HG03135 (cell line): Measurements from ENCODE around the gene ARHGEF5.
"Not testable (repeated sequence)": the region's sequence is repeated elsewhere in the genome, so short reads cannot be mapped to it uniquely, and the experiment has no call there.

Experiments
- ATAC-seq: cut with Tn5 transposase; IDR thresholded peaks from one replicate; pipeline ENCODE4 v1.9.1; 2021; ENCODE audit warnings: mild to moderate bottlenecking, moderate library complexity; ENCODE audit not compliant: unreplicated experiment

ARHGEF5 gene

DNA sequence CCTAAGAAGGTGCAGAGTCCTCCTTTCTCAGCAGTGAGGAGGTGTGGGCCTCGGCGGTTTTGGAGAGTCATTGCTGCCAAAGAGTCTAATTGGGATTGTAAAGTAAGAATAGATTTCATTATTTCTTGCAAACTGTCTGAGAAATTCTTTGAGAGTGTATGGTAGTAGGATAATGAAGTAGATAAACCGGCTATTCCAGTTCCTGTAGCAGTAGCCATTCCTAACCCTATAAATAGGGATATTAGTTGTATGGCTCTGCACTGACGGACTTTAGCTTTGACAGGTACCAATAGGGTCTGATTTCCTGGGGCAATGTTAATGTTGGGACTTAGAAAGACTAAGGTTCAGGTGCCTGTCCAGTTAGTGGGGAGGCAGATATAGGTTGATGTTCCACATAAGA, 63.7 kb downstream of the ARHGEF5 start:
- ATAC-seq: not testable (repeated sequence)

DNA sequence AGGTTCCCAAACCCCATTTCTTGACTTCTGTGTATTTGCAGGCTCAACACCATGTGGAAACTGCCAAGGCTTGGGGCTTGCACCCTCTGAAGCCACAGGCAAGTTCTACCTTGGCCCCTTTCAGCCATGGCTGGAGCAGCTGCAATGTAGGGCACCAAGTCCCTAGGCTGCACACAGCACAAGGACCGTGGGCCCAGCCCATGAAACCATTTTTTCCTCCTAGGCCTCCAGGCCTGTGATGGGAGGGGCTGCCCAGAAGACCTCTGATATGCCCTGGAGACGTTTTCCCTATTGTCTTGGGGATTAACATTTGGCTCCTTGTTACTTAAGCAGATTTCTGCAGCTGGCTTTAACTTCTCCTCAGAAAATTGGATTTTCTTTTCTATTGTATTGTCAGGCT, 72.3 kb downstream of the ARHGEF5 start:
- not testable (repeated sequence) for ATAC-seq

DNA sequence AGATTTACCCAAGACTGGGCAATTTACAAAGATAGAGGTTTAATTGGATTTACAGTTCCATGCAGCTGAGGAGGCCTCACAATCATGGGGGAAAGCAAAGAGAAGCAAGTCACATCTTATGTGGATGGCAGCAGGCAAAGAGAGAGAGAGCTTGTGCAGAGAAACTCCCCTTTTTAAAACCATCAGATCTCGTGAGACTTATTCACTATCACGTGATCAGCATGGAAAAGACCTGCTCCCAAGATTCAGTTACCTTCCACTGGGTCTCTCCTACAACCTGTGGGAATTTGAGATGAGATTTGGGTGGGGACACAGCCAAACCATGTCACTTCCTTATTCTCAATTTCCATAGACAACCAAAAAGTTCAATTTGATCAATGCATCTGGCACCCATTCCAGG, 73.2 kb downstream of the ARHGEF5 start:
- no peak for ATAC-seq
